NCI-H2081 (cell line): Measurements from ENCODE around the gene HPS1.

Experiments
- DNase-seq, 2 experiments: peaks; one replicate each; lab custom pipeline; 2025; lab: John Stamatoyannopoulos, UW

HPS1 gene

DNA sequence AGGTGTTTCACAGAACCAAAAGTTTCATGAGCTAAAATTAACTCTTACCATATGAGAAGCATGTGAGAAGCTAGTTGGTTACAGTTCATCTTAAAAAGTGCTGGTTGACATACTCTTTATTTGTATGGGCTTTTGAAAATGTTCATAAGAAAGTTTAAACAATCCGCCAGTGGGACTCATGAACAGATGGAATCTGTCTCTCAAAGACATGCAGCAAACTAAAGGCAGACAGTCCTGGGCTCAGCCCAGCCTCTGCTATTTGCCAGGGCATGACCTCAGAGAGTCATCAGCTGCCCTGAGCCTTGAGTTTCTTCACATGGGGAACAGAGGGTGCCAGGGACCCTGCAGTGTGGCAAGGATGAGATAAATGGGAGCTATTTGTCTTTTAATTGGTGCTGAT, 35.0 kb downstream of the HPS1 start:
- no peak for DNase-seq

DNA sequence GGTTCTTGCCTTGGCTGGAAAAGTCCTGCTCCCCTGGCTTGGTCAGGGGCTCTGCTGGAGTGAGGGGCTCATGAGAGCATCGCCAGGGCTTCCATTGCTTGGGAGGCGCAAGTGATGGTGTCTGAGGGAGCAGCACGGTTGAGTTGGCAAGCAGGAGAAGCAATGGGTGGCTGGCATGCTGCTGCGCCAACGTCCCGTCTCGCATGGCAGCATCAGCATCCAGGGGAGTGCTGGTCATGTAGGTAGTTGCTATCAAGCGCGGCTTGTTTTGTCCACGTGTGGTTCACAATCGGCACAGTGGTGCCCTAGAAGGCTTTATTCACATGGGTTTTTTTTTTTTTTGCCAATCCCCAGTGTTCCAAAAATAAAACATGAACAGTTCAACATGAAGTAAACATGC, 35.6 kb downstream of the HPS1 start:
- DNase-seq, result no peak

DNA sequence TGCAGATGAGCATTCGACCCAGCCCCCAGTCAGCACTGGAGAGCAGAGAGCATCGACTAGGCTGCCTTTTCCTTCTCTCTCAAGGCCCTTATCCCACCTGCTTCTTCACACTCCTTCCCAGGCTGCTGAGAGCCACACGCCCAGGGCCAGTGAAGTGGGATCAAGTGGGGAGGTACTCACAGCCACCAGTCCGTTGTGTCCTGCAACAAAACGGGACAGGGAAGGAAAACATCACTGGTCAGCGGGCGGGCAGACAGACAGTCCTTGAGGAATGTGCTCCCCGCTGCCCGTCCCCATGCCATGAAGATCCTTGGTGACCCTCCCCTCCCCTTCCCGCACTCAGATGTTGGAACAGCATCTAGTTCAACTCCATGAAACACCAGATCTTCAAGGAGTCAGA, 36.0 kb downstream of the HPS1 start:
- DNase-seq, result no peak

DNA sequence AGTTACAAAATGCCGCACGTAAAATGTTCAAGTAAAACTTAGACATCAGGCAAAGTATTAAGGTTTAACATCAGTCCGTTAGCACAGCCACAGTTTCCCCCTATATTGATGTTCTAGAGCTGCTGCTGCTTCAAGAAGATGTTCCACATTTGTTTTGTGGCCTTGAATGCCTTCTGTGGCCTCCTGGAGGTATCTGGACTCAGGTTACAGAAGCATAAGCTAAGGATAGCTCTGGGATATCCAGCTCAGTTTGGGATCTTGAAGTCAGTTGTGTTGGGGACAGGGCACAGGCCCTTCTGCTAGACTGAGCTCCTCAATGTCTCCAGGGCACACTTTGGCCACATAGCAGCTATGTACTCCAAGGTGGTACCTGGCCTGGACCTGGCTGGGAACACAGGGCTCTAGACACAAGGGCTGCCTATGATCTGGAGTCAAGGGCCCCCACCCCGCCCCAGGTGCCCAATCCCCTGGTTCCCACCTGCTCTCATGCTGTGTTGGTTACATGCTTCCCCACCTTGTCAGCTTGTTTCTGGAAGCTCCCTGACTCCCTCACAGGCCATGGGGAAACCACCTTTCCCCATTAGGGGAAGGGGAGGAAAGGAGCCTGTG, 36.5 kb downstream of the HPS1 start:
- no peak for DNase-seq

DNA sequence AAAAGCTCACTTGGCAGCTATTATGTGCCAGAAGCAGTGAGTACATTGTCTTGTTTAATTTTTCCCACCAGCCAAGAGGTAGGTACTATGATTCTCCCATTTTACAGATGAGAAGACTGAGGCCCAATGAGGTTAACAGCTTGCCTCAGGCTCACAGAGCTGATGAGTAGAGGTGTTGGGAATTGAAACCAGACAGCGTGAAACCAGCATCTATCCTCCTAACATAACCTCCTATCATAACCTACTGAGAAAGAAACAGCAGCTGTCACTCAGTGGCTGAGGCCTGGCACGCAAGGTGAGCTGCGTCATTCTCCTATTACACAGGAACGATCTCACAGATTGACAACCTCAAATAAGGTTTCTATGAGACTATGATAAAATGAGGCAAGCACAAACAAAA, 37.9 kb downstream of the HPS1 start:
- DNase-seq, result no peak

DNA sequence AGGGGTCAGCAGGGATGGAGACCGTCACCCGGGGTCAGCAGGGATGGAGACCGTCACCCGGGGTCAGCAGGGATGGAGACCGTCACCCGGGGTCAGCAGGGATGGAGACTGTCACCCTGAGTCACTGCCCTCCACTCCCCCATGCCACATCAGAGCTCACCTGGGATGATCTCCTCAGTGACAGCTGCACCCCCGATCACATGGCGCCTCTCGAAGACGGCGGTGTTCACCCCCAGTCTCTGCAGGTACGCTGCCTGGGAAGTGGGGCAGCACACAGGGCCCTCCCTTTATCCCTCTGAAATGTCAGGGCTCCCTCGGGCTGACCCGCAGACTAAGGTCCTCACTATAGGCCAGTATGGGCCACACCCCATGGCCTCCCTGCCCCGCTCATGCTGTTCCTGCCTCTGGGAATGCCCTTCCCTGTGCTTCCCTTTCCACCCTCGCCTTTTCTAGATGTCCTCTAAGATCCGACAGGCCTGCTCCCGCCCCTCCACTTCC, 38.9 kb downstream of the HPS1 start:
- no peak for DNase-seq

DNA sequence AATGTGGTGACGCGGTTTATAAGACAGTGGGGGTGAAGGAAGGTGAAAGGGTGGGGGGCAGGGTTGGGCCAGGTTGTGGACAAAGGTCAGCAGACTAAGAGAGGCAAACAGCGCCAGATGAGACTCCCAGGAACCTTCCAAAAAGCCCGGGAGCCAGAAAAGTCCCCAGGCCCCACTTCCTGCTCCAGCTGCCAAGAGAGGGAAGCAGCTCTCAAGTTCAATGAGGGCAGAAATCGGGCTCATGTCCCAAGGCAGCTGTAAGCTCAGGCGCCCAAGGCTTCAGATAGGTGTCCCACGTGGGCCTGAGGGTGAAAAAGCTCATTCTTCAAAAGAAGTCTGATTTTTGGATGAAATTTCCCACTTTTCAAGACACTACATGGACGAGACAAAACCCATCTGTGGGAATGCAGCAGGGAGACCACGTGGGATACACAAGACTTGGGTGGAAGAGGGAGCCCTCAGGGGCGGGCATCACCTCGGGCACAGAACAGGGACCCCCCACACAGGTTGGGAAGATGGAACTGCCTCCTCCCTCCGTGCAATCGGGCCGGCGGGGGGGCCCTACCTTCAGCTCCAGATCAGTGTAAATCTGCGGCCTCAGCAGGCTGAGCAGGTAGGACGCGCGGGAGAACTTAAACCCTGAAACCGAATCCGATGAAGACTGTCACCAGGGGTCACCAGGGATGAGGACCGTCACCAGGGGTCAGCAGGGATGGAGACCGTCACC, 39.6 kb downstream of the HPS1 start:
- no peak for DNase-seq

DNA sequence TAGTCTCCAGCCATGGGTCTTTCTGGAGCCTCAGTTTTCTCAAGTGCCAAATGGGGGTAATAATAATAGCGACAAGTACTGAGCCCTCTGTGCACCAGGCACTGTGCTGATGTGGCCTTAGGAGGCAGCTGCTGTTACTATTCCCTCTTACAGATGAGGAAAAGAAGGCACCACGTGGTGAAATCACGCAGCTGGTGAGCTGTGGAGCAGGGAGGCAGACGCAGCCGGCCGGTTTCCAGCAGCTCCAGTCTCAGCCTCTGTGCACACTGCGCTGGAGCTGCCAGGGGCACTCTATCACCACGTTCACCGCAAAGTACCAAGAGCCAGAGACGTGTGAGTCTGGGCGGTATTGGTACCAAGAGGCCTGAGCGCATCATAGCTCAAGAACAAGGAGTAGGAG, 41.3 kb downstream of the HPS1 start:
- DNase-seq, result no peak

DNA sequence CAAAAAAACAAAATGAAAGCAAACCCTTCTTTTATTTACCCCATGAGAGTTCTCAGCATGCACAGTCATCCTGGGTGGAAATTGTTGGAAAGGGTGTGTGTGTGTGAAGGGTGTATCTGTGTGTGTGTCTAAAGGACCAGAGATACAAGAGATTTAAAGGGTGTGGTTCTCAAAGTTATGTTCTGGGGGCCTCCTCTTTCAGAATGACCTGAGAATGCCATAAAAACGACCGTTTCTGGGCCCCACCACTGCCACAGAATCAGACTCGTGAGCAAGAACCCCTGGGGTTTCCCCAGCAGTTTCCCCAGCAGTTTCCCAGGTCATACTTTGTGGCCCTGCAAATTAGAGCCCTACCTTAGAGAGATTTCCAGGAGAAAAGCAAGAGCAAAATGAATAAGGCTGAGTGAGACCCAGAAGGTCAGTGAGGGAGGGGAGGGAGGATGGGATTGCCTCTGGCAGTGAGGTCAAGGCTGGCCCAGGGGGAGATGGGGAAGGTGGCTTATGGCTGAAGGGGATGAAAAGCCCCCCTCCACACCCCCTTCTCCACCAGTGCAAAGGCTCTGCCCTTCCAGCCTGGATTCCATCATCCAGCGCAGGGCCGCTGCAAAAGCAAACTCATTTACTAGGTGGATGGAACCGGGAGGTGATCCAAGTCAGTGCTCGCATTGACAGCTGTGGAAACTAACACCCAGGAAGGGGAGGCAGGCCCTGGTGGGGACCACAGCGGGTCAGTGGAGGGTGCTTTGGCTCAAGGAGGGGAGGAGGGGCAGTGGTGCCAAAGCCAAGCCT, 42.0 kb downstream of the HPS1 start:
- DNase-seq, result no peak

DNA sequence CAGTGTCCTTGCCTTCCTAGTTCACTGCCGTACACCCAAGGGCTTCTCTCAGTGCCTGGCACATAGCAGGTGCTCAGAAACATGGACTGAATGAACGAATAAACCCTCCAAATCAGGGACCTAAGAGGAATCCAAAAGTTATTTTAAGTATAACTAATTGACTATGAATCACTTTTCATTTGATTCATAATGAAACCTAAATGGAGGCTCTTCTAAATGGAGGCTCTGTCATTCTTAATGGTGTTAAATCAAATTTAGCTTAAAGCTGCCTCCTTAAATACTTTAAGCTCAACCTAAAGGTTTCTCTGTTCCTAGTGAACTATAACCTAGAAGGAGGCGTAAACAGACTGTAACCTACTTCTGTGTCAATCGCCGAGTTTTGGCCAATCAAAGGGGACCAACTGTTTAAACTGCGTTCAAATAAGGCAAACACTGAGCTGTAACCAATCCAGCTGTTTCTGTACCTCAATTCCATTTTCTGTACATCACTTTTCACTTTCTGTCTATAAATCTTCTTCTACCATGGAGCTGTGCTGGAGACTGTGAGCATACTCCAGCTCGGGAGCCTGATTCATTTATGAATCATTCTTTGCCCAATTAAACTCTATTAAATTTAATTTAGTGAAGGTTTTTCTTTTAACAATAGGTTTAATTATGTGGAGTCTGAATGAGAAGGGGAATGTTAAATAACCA, 42.8 kb downstream of the HPS1 start:
- DNase-seq, result no peak

DNA sequence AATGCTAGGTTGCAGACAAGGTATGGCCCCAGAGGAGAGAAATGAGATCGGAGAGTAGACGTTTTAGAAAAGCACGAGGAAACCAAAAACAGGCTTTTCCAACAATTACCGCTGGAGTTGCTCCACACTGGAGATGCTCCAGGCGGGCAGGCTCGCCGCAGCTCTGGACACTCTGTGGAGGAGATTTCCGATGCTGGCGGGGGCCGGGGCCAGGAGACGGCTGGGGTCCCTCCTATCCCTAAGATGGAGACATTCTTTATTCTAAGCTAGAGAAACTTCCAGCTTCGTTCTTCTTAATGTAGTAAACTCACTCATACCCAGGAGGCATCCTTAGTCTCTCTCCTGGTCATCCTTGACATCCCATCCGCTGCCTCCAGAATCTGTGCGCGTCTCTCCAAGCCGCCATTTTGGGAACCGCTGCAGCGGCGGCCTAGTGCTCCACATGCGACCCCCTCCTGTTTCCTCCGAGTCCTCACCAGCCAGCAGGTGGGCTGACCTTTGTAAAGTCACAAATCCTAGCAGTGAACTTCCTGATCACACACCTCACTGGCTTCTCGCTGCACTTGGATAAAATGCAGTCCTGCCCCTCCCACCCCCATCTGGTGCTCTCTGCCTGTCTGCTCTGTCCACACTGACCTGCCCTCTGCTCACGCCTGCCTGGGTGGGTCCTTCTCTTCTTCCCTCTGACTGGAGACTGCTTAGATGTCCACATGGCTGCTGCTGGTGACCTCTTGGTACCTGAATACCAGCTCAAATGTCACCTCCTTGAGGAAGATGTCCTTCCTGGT, 43.6 kb downstream of the HPS1 start:
- no peak for DNase-seq

DNA sequence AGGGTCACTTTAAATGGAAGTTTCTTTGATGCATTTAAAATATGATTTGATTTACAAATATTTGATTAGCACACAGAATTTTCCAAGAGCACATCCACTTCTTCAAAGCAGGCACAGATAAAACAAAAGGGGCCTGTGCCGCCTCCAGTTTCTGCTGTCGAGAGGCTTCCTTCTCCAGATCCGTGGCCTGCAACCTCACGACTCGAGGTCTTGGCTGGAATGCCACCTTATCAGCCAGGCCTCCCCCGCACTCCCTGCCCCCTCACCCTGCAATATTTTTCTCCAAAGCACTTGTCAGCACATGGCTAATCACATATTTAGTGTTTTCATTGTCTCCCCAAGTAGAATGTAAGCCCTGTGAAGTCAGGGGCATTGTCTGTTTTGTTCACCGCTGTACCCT, 44.3 kb downstream of the HPS1 start:
- no peak for DNase-seq

DNA sequence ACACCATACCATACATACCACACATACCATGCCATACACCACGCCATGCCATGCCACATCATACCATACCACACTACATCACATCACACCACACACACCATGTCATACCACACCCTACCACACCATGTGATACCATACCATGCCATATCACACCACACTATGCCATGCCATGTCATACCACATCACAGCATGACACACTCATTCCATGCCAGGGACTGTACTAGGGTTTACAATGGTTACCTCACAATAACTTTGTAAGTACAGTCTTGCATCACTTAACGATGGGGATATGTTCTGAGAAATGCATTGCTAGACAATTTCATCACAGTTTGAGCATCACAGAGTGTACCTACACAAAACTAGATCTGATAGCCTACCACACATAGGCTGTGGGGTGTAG, 46.3 kb downstream of the HPS1 start:
- DNase-seq, result no peak

DNA sequence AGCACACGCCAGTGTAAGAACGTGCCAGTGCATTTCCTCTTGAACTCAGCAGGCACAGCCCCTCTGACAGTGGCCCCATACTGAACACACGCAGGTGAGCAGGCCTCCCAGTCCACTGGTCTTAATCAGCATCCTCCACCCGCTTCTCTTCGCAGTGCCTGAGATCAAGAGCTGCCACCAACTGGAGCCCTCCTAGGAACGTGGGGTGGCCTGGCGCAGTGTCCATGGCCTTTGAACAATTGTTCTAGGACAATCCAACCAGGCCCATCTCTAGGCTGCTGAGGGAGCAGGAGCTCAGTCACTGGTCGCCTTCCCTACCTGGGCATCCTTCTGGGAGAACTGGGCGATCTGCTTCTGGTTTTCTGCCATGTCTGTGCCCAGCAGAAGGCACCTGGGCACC, 47.0 kb downstream of the HPS1 start:
- no peak for DNase-seq

DNA sequence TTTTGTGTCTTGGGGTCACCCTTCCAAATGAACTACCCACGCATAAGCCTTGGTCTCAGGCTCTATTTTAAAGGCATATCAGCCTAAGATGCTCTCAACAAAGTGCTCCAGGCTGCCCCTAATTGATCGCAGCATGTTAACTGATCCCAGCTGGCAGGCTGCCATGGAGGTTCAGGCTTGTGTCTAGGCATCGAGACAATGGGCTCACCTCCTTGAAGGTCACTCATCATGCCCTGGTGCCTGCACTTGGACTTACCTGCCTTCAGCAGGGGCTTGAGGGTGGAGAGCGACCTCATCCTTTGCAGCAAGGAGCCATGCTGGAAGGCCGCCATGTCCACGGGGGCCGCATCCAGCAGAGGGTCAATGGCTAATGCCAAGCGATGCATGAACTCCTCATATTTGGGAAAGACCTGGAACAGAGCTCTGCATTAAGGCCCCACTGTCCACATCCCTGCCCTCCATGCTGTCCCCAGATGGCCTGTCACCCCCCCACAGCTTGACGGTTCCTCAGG, 49.6 kb downstream of the HPS1 start:
- no peak for DNase-seq

DNA sequence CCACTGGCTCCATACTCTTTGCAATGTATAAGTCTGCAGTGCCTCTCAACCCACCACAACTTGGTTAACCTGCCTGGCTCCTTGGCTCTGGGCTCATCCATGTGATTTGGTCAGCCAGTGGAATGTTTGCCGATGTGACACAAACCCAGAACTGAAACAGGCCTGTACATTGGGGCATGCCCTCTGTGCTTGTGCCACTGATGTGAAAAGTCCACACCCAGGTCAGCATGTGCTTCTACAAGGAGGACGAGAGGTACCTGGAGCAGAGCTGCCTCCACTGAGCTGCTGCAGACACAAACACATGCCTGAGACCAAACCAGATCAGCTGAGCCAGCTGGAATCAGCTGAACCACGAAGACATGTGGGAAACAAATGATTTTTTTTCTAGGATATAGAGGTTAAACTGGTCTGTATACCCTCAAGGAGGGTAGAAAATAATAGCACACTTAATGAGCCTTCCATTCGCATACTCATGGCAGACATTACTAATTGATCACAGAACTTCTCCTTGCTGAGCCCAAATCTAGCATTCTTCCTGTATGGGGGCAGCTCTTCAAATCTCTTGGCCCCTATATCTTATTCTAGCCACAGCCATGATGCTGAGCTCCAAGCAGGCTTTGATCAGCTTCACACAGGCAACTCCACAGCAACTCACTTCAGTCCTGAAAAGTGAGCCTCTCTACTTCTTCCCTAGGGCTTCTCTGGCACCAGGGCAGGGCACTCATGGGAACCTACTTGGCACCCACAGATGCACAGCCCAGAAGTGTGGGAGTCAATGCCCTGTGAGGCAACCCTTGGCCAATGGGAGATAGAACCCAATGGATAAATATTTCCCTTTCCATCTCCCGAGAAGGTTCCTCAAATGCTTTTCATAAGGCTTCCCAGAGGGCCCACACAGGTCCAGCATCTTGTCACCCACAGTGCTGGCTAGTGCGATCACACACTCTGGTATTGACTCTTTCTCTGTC, 50.4 kb downstream of the HPS1 start:
- no peak for DNase-seq

DNA sequence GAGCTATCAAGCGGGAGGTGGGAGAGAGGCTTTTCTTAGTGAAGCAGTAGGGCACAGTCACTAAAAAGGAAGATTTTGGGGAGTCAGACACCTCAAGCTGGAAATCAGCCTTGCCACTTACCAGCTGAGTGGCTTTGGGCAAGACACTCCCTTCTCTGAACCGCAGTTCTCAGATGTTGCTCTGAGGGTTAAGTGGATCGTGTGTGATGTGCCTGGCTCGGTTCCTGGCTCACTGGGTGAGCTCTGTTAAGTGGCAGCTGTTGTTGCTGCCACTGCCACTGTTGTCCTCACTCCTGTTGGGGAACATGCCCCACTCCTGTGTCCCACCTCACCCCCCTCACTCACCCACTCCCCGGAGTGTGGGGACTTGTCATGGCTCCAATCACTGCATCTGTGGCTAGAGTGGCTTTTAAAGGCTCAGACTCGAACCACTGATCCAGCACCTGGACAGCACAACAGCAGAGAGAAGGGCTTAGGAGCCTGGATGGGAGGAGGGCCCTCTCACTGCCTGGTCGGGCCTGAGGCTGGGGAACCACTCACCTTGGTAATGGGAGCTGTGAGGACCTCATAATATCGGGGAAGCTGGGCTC, 51.8 kb downstream of the HPS1 start:
- no peak for DNase-seq

DNA sequence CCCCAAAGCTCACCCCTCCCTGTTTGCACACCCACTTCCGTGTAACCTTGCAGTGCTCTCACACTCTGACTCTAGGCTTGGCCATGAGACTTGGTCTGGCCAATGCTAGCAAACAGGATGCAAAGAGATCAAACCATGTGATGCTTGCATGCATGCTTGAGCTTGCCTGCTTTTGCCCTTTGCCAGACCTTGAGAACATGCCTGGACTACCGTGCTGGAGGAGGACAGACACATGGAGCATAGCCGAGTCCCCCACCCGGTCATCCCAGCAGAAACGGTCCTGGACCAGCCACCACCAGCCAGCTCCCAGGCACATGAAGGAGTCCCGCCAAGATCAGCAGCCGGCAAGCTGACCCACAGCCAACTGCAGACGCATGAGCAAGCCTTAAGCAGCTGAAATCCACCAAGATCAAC, 55.1 kb downstream of the HPS1 start:
- DNase-seq, result no peak

DNA sequence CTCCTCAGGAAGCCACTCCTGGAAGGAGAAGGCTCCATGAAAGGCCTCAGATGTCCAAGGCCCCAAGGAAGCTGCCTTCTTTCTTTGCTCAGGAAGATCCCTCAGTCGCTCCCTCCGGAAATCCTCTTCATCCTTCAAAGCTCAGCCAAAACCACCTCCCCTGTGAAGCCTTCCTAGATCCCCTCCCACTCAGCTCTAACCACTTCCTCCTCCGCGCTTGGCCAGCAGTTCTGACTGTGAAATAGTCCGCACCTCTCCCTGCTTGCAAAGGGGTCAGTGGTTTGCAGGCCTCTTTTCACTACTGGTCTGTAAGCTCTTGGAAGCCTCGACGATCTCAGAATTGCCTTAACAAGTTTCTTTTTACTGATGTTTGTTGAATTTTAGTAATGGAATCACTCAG, 55.7 kb downstream of the HPS1 start:
- DNase-seq, result no peak

DNA sequence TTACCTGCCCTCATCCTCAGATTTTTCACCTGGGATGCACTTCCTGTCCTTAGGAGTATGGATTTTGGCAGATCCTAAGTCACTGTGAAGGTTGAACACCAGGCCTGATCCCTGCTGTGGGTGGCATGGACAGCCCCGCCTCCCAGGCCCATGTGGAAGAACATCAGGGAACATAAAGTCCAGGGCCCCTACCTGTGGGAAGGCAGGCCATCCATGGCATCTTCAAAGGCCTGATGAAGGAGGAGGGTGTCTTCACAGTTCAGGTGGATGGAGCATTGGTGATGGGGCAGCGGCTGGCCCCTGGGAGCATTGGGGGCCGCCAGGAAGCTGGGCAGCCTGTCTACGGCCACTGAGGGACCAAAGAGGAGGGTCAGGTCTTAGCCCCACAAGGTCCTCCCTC, 56.3 kb downstream of the HPS1 start:
- no peak for DNase-seq
